Retinal pigment epithelial cell (primary cell): ENCODE results near the gene WDR38.
A peak's percentile ranks its signal among the peaks of the same experiment; 100 is the strongest.

Experiments
- DNase-seq: peaks from one replicate; pipeline ENCODE4 v3.0.0-alpha.2; 2010; ENCODE audit warnings: low read depth
- H3K4me3 ChIP-seq: 2 replicates; pipeline ENCODE4 v1.5.1; 2011; ENCODE audit warnings: mild to moderate bottlenecking, low read length, control low read depth, moderate library complexity
- TF ChIP-seq, protein P1 (sequence below): conservative IDR thresholded peaks from 2 replicates; pipeline ENCODE4 v1.5.1; 2011; ENCODE audit warnings: low read depth, low read length, control low read depth, inconsistent platforms

WDR38 gene

DNA sequence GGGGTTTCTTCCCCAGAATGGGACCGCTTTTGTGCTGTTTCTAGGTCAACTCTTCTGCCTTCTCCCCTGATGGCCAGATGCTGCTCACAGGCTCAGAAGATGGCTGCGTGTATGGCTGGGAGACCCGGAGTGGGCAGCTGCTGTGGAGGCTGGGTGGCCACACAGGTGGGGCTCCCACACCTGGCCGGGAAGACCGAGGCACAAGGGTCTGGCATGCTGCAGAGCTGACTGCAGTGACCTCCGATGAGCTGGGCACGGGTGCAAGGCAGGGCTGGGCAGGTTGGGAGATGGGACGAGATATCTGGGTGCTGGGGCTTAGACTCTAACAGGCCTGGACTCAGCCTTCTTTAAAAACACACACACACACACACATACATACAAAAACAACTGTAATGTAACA is 901 bp downstream of the WDR38 start:
- DNase-seq = no peak
- TF ChIP-seq, protein P1, sequence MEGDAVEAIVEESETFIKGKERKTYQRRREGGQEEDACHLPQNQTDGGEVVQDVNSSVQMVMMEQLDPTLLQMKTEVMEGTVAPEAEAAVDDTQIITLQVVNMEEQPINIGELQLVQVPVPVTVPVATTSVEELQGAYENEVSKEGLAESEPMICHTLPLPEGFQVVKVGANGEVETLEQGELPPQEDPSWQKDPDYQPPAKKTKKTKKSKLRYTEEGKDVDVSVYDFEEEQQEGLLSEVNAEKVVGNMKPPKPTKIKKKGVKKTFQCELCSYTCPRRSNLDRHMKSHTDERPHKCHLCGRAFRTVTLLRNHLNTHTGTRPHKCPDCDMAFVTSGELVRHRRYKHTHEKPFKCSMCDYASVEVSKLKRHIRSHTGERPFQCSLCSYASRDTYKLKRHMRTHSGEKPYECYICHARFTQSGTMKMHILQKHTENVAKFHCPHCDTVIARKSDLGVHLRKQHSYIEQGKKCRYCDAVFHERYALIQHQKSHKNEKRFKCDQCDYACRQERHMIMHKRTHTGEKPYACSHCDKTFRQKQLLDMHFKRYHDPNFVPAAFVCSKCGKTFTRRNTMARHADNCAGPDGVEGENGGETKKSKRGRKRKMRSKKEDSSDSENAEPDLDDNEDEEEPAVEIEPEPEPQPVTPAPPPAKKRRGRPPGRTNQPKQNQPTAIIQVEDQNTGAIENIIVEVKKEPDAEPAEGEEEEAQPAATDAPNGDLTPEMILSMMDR = no peak
- no peak overlapping the region for H3K4me3 ChIP-seq

DNA sequence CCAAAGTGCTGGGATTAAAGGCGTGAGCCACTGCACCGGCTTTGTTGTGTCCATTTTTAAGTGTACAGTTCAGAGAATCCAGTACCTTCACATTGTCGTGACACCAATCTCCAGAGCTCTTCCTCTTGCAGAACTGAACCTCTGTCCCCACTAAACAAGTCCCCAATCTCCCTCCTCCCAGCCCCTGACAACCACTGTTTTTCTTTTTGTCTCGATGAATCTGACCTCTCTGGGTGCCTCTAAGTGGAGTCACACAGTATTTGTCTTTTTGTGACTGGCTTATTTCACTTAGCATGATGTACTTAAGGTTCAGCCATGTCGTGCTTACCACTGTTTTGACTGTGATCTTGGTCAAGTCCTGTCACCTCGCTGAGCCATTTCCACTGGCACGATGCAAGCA is 1.6 kb downstream of the WDR38 start:
- TF ChIP-seq, protein P1 = no peak
- no peak for DNase-seq
- H3K4me3 ChIP-seq = no peak overlapping the region

DNA sequence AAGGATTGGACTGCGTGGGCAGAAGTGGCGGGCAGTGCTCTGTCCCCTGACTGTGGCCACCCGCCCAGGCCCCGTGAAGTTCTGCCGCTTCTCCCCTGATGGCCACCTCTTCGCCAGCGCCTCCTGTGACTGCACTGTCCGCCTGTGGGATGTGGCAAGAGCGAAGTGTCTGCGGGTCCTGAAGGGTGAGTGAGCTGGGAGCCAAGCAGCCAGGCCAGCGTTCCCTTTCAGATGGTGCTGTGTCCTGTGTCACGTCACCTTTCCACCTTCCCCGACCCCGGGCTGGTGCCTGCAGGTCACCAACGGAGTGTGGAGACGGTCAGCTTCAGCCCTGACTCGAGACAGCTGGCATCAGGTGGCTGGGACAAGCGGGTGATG is 2.3 kb downstream of the WDR38 start:
- no peak for DNase-seq
- TF ChIP-seq, protein P1 = no peak
- H3K4me3 ChIP-seq = no peak overlapping the region

DNA sequence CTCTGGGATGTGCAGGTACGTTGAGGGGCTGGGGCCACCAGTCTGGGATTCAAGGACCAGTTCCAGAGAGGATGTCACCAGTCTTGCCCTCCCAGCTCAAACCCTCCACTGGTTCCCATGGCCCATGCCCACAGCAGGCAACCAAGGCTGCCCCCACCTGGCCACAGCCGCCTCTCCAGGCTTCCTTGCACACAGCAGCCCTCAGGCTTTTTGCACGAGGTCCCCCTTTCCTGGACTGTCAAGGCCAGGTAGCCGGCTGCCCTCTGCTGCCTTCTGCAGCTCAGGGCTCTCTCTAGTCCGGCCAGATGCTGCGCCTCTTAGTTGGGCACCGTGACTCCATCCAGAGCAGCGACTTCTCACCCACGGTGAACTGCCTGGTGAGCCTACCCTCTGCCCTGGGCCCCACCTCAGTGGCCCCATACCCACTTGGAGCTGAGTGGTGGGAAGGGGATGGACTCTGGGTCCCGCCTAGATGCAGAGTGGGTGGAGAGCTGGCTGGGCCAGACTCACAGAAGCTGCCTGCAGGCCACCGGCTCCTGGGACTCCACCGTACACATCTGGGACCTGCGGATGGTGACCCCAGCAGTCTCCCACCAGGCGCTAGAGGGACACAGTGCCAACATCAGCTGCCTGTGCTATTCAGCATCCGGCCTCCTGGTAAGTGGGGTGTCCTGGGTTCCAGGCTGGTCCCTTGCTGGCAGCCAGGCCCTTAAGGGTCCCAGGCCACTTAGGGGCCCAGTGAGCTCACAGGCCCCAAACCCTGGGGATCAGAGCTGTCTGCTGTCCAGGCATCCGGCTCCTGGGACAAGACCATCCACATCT is 2.9 kb downstream of the WDR38 start:
- no peak for DNase-seq
- no peak overlapping the region for H3K4me3 ChIP-seq
- TF ChIP-seq, protein P1 = peak; percentile 64

DNA sequence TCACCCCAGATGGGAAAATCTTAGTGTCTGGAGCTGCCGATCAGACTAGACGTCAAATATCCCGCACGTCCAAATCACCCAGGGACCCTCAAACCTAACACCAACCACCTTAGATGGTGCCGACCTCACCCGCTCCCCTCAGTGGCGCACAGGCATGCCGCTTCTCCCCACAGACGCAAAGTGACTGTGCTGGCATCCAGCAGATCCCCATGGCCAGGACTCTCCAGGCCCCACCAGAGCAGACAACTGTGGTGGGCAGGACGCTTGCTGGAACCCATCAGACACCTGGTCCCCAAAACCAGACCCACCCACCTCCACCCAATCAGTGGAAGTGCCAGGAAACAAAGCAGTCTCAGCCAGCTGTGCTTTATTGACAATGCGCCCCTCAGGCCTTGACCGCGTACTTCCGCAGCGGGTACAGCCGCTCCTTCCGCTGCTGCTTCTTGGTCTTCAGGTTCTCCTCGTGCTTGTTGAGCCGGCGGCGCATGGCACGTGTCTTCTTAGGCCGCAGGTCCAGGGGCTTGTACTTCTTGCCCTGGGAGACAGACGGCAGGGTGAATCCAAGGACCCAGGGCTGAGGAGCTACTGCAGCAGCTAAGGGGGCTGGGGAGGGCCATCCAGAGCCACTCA is 4.4 kb downstream of the WDR38 start:
- TF ChIP-seq, protein P1 = no peak
- H3K4me3 ChIP-seq = no peak overlapping the region
- DNase-seq = no peak

DNA sequence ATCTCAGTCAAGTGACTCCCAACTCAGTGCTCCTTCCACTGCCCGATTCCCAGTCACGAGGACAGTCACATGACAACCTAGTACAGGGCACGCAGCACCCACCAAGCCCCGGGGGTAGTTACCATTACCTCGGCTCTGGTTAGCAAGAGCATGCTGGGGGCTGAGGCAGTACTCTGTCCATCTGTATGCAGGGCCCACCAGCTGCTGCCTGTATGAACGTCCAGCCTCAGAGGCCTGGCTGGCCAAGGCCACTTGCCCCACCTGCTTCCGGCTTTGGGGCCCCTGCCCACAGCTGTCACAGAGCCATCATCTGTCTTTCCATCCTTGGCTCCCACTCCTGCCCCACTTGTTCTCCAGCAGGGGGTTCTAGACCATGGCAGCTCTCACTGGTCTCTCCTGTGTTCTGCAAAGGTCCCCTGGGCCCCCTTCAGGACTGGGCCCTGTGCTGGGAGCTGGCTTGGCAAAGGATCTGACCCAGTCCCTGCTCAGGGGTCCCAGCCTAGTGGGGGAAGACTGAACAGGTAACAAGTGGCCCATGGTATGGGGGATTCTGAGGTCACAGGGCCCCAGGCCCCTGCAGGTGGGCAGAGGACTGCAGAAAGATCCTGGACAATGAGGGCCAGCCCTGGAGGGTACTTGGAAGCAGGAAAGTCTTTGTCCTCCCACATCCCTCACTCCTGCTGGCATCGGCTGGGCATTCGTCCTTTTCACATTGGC is 5.2 kb downstream of the WDR38 start:
- no peak for DNase-seq
- TF ChIP-seq, protein P1 = peak; percentile 7
- H3K4me3 ChIP-seq = no peak overlapping the region
